ENCODE results near the gene PRR14. TPM values are rescaled to one million over a fixed set of nuclear protein-coding genes. Genes with fewer than 3 reads are reported as not detected.
"Not testable (repeated sequence)": the region's sequence is repeated elsewhere in the genome, so short reads cannot be mapped to it uniquely, and the experiment has no call there.

PRR14 gene
- total and polyA plus RNA-seq, 8 donors, result 9.0 to 123 (median 79.6) TPM

DNA sequence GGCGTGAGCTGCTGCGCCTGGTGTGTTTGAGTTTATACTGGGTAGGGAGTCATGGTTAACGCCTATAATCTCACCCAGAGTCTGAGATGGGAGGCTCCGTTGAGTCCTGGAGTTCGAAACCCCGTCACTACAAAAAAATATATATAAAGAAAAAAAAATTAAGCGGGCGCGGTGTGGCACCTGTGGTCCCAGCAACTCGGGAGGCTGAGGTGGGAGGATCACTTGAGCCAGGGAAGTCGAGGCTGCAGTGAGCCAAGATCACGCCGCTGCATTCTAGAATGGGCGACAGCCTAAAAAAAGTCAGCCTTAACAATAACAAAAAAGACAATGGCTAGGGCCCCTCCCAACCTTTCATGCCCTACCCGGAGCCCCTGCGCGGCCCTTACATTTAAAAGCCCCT lies 17.2 kb upstream of the PRR14 start:
- Histone ChIP-seq H3K36me3 (no peaks in the 10 kb centered on the region), H3K27me3 (no peaks in the 10 kb centered on the region), H3K4me3 (peak overlapping the region; percentile 59 to 65 (median 62)), H3K27ac (peak overlapping the region; percentile 85 to 94 (median 92)), H3K4me1 (peaks cover 8 to 28% (median 19%) of the 10 kb centered on the region in 4 donors), H3K9me3 (no peaks in the 10 kb centered on the region)
- WGBS, 5 donors, result 74 to 84% (median 80%) methylated on average over 16 to 17 of the region's 17 CpGs
- intact Hi-C loops (cut with DNase I; ENCODE audit: low total_unique reads), result no loop called here
- TF ChIP-seq POLR2AphosphoS5 (IDR thresholded peaks at IDR 0.05), result no peak
- TF ChIP-seq EP300 (IDR thresholded peaks at IDR 0.05), result no peak
- no peak for TF ChIP-seq POLR2A (IDR thresholded peaks at IDR 0.05)
- TF ChIP-seq, protein P1, sequence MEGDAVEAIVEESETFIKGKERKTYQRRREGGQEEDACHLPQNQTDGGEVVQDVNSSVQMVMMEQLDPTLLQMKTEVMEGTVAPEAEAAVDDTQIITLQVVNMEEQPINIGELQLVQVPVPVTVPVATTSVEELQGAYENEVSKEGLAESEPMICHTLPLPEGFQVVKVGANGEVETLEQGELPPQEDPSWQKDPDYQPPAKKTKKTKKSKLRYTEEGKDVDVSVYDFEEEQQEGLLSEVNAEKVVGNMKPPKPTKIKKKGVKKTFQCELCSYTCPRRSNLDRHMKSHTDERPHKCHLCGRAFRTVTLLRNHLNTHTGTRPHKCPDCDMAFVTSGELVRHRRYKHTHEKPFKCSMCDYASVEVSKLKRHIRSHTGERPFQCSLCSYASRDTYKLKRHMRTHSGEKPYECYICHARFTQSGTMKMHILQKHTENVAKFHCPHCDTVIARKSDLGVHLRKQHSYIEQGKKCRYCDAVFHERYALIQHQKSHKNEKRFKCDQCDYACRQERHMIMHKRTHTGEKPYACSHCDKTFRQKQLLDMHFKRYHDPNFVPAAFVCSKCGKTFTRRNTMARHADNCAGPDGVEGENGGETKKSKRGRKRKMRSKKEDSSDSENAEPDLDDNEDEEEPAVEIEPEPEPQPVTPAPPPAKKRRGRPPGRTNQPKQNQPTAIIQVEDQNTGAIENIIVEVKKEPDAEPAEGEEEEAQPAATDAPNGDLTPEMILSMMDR (IDR thresholded peaks at IDR 0.05), result no peak
- no peak for DNase-seq

GRCh38 chr16:30636599-30636998 lies 14.2 kb upstream of the PRR14 start:
- Histone ChIP-seq H3K4me1 (peaks cover 8 to 26% (median 19%) of the 10 kb centered on the region in 4 donors), H3K9me3 (no peaks in the 10 kb centered on the region), H3K36me3 (no peaks in the 10 kb centered on the region), H3K27ac (no peak overlapping the region), H3K4me3 (no peak overlapping the region), H3K27me3 (no peaks in the 10 kb centered on the region)
- intact Hi-C loops (cut with DNase I; ENCODE audit: low total_unique reads), result no loop called here
- no peak for DNase-seq
- TF ChIP-seq EP300 (IDR thresholded peaks at IDR 0.05) (no peak), POLR2A (IDR thresholded peaks at IDR 0.05) (no peak), POLR2AphosphoS5 (IDR thresholded peaks at IDR 0.05) (no peak)
- WGBS, 5 donors, result 91 to 96% (median 94%) methylated on average over 7 of the region's 7 CpGs

DNA sequence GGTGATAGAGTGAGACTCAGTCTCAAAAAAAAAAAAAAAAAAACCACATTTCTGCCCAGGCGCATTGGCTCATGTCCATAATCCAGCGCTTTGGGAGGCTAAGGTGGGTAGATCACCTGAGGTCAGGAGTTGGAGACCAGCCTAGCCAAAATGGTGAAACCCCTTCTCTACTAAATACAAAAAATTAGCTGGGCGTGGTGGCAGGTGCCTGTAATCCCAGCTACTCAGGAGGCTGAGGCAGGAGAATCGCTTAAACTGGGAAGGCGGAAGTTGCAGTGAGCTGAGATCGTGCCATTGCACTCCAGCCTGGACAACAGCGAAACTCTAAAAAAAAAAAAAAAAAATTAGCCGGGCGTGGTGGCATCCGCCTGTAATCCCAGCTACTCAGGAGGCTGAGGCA lies 13.6 kb upstream of the PRR14 start:
- 86 to 92% (median 88%) methylated on average over 10 of the region's 10 CpGs for WGBS, 5 donors
- peaks cover 8 to 26% (median 19%) of the 10 kb centered on the region in 4 donors for H3K4me1 ChIP-seq
- H3K4me3 ChIP-seq; intact Hi-C loops (cut with DNase I; ENCODE audit: low total_unique reads); H3K27ac ChIP-seq; H3K36me3 ChIP-seq; H3K27me3 ChIP-seq; H3K9me3 ChIP-seq; DNase-seq: not testable (repeated sequence)

DNA sequence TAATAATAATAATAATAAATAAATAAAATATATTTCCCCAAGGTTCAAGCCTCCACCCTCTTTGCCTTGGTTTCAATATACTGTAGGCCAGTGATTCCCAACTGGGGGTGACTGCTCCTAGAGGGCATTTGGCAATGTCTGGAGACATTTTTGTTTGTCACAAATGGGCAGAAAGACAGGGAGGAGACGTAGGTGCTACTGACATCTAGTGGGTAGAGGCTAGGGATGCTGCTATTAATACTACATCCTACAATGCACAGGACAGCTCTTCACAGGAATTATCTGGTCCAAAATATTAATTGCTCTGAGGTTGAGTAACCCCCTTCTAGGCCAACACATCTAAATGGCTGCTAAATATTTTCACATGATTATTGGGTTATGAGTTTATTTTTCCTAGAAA lies 12.8 kb upstream of the PRR14 start:
- H3K27me3 ChIP-seq, result no peaks in the 10 kb centered on the region
- no peak overlapping the region for H3K27ac ChIP-seq
- H3K9me3 ChIP-seq, result no peaks in the 10 kb centered on the region
- no peaks in the 10 kb centered on the region for H3K36me3 ChIP-seq
- 0 to 13% (median 4%) methylated on average over 1 of the region's 1 CpG for WGBS, 5 donors
- DNase-seq, result peak in 1 of 2 donors; percentile 66
- no peak for TF ChIP-seq EP300 (IDR thresholded peaks at IDR 0.05)
- TF ChIP-seq, protein P1 (IDR thresholded peaks at IDR 0.05), result peak in 2 of 7 experiments; percentile 9 to 11
- intact Hi-C loops (cut with DNase I; ENCODE audit: low total_unique reads), result no loop called here
- no peak overlapping the region for H3K4me3 ChIP-seq
- H3K4me1 ChIP-seq, result peaks cover 8 to 26% (median 19%) of the 10 kb centered on the region in 4 donors

GRCh38 chr16:30641378-30641982 lies 9.3 kb upstream of the PRR14 start:
- TF ChIP-seq POLR2AphosphoS5 (IDR thresholded peaks at IDR 0.05) (peak in 2 of 3 donors; percentile 8 to 68), POLR2A (IDR thresholded peaks at IDR 0.05) (no peak)
- no peaks in the 10 kb centered on the region for H3K36me3 ChIP-seq
- H3K4me3 ChIP-seq, result no peak overlapping the region
- H3K9me3 ChIP-seq, result no peaks in the 10 kb centered on the region
- intact Hi-C loops (cut with DNase I; ENCODE audit: low total_unique reads), result no loop called here
- DNase-seq, result peak; percentile 44 to 69
- H3K27ac ChIP-seq, result peak overlapping the region; percentile 46 to 78 (median 66)
- H3K27me3 ChIP-seq, result no peaks in the 10 kb centered on the region
- 42 to 67% (median 63%) methylated on average over 3 of the region's 3 CpGs for WGBS, 5 donors
- H3K4me1 ChIP-seq, result no peaks in the 10 kb centered on the region

DNA sequence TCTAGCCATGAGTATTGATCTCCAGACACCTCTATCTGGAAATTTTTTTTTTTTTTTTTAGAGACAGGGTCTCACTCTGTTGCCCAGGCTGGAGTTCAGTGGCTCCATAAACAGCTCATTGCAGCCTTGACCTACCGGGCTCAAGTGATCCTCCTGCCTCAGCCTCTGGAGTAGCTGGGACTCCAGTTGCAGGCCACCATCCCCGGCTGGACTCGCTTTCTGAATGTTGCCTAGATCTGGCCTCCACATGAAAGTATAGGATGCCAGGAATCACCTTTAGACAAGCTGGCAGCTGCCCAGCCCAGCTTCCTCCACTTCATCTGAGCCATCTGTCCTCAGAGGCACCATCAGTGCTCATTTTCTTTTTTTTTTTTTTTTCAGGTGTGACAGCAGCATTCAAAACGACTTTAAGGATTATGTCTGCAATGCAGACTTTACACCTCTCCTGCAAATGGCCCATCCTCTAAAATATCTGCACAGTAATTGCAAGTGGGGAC lies 6.4 kb upstream of the PRR14 start:
- Histone ChIP-seq H3K27ac (no peak overlapping the region), H3K27me3 (no peaks in the 10 kb centered on the region), H3K4me1 (peaks cover 0 to under 1% (median under 1%) of the 10 kb centered on the region in 4 donors), H3K4me3 (no peak overlapping the region), H3K36me3 (no peaks in the 10 kb centered on the region), H3K9me3 (no peaks in the 10 kb centered on the region)
- DNase-seq, result no peak
- 57 to 71% (median 63%) methylated on average over 4 of the region's 4 CpGs for WGBS, 5 donors
- intact Hi-C loops (cut with DNase I; ENCODE audit: low total_unique reads), result no loop called here
- no peak for TF ChIP-seq EP300 (IDR thresholded peaks at IDR 0.05)
- TF ChIP-seq POLR2A (IDR thresholded peaks at IDR 0.05), result no peak
- no peak for TF ChIP-seq POLR2AphosphoS5 (IDR thresholded peaks at IDR 0.05)
- TF ChIP-seq, protein P1 (IDR thresholded peaks at IDR 0.05), result no peak
